A549 (cell line): Measurements from ENCODE around the gene KRT5.

Source experiments
- KDM1A ChIP-seq: fragments of 200-600 bp; sonication (generic); IDR thresholded peaks from 2 replicates; pipeline ENCODE4 v1.6.1; 2016; ENCODE audit warnings: low read depth, mild to moderate bottlenecking
- POLR2A ChIP-seq: IDR thresholded peaks from 2 replicates; pipeline ENCODE4 v1.6.1; 2012; ENCODE audit warnings: mild to moderate bottlenecking, low read length

DNA sequence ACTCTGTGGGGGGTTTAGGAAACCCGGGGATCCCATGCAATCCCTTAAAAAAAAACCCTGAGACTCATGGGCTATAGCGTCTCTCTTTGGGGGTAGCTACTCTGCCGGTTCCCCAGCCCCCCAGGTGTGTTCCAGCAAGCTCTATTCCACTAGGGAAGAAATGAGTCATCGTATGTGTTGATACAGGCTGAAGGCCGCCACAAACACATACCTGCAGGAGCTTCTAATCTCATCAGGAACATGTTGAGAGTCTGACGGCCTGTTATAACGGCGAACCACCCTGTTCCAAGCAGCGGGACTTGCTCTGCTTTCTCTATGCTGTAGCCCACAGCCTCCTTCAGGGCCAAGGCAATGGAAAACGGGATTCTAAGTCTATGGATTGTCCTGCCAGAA, 977 bp upstream of the KRT5 start:
- TF ChIP-seq POLR2A, result no peak
- no peak for TF ChIP-seq KDM1A
